ENCODE measurements around the gene YAE1.

Gene YAE1

DNA sequence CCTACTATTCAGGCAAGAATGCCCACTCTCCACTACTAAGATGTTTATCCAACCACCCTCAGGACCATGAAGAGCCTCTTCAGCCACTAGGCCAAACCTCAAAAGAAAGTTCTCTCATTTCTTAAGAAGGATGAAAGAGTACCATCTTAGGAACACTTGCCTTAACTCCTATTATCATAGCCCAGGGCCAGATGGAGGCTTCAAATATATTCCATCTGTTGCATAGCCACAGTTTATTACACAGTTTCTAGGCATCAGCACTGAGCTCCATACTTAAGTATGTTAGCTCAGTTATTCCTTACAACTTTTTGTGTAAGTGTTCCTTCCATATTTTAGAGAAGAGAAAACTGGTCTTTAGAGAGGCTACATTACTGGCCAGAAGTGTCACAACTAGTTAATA is 37.4 kb upstream of the YAE1 start:
- no peaks in the 10 kb centered on the region for H3K36me3 ChIP-seq (ENCODE audit: insufficient read depth, insufficient read length, low read length)
- TF ChIP-seq ZNF274 (IDR thresholded peaks at IDR 0.05; ENCODE audit: low read depth, low read length): no peak
- no peak for TF ChIP-seq YY1 (IDR thresholded peaks at IDR 0.05; ENCODE audit: insufficient read depth, insufficient read length)
- TF ChIP-seq SUZ12 (IDR thresholded peaks at IDR 0.05; ENCODE audit: extremely low read depth, insufficient read depth, insufficient read length): no peak
- no peaks in the 10 kb centered on the region for H3K4me1 ChIP-seq (ENCODE audit: insufficient read depth, insufficient read length)
- H3K9ac ChIP-seq (ENCODE audit: insufficient read length, low read depth): no peak overlapping the region
- no peak overlapping the region for H3K4me3 ChIP-seq (ENCODE audit: insufficient read length, low read depth)
- H3K9me3 ChIP-seq (ENCODE audit: insufficient read depth, low read length): no peaks in the 10 kb centered on the region
- DNase-seq (ENCODE audit: low read depth, low spot score): no peak
- no peaks in the 10 kb centered on the region for H3K27me3 ChIP-seq (ENCODE audit: insufficient read depth, insufficient read length)

DNA sequence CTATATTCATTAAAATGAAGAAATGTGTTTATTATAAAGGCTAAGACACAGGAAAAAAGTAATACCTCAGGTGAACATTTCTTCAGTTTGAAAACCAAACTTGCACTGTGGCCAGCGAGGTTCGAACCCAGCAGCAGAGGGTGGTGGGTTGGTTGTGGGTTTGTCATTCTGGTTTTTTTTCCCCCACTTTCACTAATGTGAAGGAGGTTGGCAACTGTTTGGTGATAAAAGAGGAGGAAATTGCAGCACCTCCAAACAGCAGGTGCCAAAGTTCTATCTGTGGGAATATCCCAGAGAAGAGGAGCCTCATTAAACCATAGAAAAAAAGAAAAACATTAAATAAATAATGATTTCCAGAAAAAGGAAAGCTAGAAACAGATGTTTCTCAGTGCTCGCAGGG is 36.6 kb upstream of the YAE1 start:
- DNase-seq (ENCODE audit: low read depth, low spot score): no peak
- H3K9ac ChIP-seq (ENCODE audit: insufficient read length, low read depth): no peak overlapping the region
- H3K36me3 ChIP-seq (ENCODE audit: insufficient read depth, insufficient read length, low read length): no peaks in the 10 kb centered on the region
- no peak overlapping the region for H3K4me3 ChIP-seq (ENCODE audit: insufficient read length, low read depth)
- no peaks in the 10 kb centered on the region for H3K4me1 ChIP-seq (ENCODE audit: insufficient read depth, insufficient read length)
- TF ChIP-seq ZNF274 (IDR thresholded peaks at IDR 0.05; ENCODE audit: low read depth, low read length): no peak
- TF ChIP-seq YY1 (IDR thresholded peaks at IDR 0.05; ENCODE audit: insufficient read depth, insufficient read length): no peak
- no peak for TF ChIP-seq SUZ12 (IDR thresholded peaks at IDR 0.05; ENCODE audit: extremely low read depth, insufficient read depth, insufficient read length)
- H3K27me3 ChIP-seq (ENCODE audit: insufficient read depth, insufficient read length): no peaks in the 10 kb centered on the region
- no peaks in the 10 kb centered on the region for H3K9me3 ChIP-seq (ENCODE audit: insufficient read depth, low read length)

DNA sequence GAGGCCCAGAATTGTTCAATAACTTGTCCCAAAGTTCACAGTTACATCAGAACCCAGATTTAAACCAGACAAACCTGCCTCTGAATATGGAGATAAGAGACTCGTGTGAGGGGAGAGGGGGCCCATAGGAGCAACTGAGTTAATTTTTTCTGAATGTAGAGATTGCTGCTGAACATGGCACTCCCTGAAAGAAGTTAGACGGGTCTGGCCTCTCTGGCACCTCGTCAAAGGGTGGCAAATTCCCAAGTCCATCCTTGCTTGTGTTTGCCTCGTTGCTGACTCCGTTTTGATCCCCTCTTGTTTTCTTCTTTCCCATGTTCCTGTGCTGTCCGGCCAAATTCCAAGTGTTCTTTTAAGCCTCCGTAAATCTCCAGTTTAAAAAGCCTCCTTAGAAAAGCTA is 35.2 kb upstream of the YAE1 start:
- no peak for TF ChIP-seq YY1 (IDR thresholded peaks at IDR 0.05; ENCODE audit: insufficient read depth, insufficient read length)
- TF ChIP-seq ZNF274 (IDR thresholded peaks at IDR 0.05; ENCODE audit: low read depth, low read length): no peak
- TF ChIP-seq SUZ12 (IDR thresholded peaks at IDR 0.05; ENCODE audit: extremely low read depth, insufficient read depth, insufficient read length): no peak
- no peaks in the 10 kb centered on the region for H3K9me3 ChIP-seq (ENCODE audit: insufficient read depth, low read length)
- no peaks in the 10 kb centered on the region for H3K27me3 ChIP-seq (ENCODE audit: insufficient read depth, insufficient read length)
- H3K4me3 ChIP-seq (ENCODE audit: insufficient read length, low read depth): no peak overlapping the region
- H3K36me3 ChIP-seq (ENCODE audit: insufficient read depth, insufficient read length, low read length): no peaks in the 10 kb centered on the region
- no peak overlapping the region for H3K9ac ChIP-seq (ENCODE audit: insufficient read length, low read depth)
- H3K4me1 ChIP-seq (ENCODE audit: insufficient read depth, insufficient read length): no peaks in the 10 kb centered on the region
- DNase-seq (ENCODE audit: low read depth, low spot score): no peak

DNA sequence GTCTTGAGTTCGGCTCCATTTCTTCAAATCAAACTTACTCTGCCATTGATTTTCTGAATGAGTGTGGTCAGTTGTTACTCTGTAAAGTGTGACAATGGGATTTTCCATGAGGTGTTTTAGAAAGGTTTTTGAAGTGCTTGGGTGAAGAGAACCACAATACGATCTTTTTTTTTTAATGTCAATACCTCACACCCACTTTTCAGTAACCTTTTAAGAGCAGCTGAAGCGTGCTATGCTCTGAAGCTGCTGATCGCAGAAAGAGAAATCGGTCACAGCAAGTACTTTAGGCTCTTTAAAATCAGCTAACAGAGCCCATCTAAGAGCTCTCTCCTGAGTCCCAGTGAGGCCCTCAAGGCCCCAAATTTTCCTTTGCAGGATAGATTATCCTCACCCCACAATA is 34.4 kb upstream of the YAE1 start:
- no peaks in the 10 kb centered on the region for H3K27me3 ChIP-seq (ENCODE audit: insufficient read depth, insufficient read length)
- DNase-seq (ENCODE audit: low read depth, low spot score): no peak
- no peak overlapping the region for H3K4me3 ChIP-seq (ENCODE audit: insufficient read length, low read depth)
- H3K9ac ChIP-seq (ENCODE audit: insufficient read length, low read depth): no peak overlapping the region
- H3K9me3 ChIP-seq (ENCODE audit: insufficient read depth, low read length): no peaks in the 10 kb centered on the region
- no peak for TF ChIP-seq YY1 (IDR thresholded peaks at IDR 0.05; ENCODE audit: insufficient read depth, insufficient read length)
- no peak for TF ChIP-seq ZNF274 (IDR thresholded peaks at IDR 0.05; ENCODE audit: low read depth, low read length)
- TF ChIP-seq SUZ12 (IDR thresholded peaks at IDR 0.05; ENCODE audit: extremely low read depth, insufficient read depth, insufficient read length): no peak
- H3K4me1 ChIP-seq (ENCODE audit: insufficient read depth, insufficient read length): no peaks in the 10 kb centered on the region
- H3K36me3 ChIP-seq (ENCODE audit: insufficient read depth, insufficient read length, low read length): no peaks in the 10 kb centered on the region

DNA sequence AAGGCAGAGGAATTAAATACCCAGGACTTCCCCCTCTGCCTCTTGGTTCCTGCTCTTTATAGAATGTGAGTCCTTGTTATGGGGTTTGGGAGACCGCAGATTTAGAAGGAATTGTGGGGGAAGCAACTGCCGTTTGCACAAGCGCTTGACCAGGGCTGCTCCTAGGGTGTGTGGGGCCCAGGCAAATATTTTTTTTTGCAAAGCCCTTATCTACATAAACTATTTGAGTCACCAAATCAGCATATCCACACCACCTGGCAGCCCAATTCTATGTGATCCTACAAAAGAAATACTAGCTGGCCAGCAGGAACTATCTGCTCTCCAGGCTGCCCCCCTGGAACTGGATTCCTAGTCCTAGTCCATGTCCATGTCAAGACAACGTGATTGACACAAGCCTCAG is 33.4 kb upstream of the YAE1 start:
- no peaks in the 10 kb centered on the region for H3K4me1 ChIP-seq (ENCODE audit: insufficient read depth, insufficient read length)
- TF ChIP-seq ZNF274 (IDR thresholded peaks at IDR 0.05; ENCODE audit: low read depth, low read length): no peak
- TF ChIP-seq YY1 (IDR thresholded peaks at IDR 0.05; ENCODE audit: insufficient read depth, insufficient read length): no peak
- no peak for TF ChIP-seq SUZ12 (IDR thresholded peaks at IDR 0.05; ENCODE audit: extremely low read depth, insufficient read depth, insufficient read length)
- no peak overlapping the region for H3K9ac ChIP-seq (ENCODE audit: insufficient read length, low read depth)
- no peak for DNase-seq (ENCODE audit: low read depth, low spot score)
- no peak overlapping the region for H3K4me3 ChIP-seq (ENCODE audit: insufficient read length, low read depth)
- H3K9me3 ChIP-seq (ENCODE audit: insufficient read depth, low read length): no peaks in the 10 kb centered on the region
- H3K36me3 ChIP-seq (ENCODE audit: insufficient read depth, insufficient read length, low read length): no peaks in the 10 kb centered on the region
- H3K27me3 ChIP-seq (ENCODE audit: insufficient read depth, insufficient read length): no peaks in the 10 kb centered on the region

DNA sequence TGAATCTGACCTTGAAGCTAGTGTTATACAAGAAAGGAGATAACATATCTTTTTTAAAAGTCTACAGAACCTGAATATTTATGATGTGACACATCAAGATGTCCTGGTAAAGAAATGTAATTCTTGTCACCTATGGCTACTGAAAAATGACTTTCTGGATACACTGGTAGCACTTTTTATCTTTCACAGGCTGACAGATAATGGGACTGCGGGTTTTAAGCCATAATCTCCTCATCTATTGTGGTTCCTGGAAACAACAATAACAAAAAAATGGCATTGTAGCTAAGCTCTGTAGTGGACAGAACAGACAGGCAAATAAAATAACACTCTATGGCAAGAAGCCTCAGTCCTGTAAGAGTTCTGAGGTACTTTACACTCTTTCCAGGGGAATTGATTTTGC is 31.6 kb upstream of the YAE1 start:
- H3K9ac ChIP-seq (ENCODE audit: insufficient read length, low read depth): no peak overlapping the region
- TF ChIP-seq SUZ12 (IDR thresholded peaks at IDR 0.05; ENCODE audit: extremely low read depth, insufficient read depth, insufficient read length) (no peak), ZNF274 (IDR thresholded peaks at IDR 0.05; ENCODE audit: low read depth, low read length) (no peak), YY1 (IDR thresholded peaks at IDR 0.05; ENCODE audit: insufficient read depth, insufficient read length) (no peak)
- no peaks in the 10 kb centered on the region for H3K9me3 ChIP-seq (ENCODE audit: insufficient read depth, low read length)
- DNase-seq (ENCODE audit: low read depth, low spot score): no peak
- no peaks in the 10 kb centered on the region for H3K27me3 ChIP-seq (ENCODE audit: insufficient read depth, insufficient read length)
- H3K4me1 ChIP-seq (ENCODE audit: insufficient read depth, insufficient read length): no peaks in the 10 kb centered on the region
- no peak overlapping the region for H3K4me3 ChIP-seq (ENCODE audit: insufficient read length, low read depth)
- H3K36me3 ChIP-seq (ENCODE audit: insufficient read depth, insufficient read length, low read length): no peaks in the 10 kb centered on the region

DNA sequence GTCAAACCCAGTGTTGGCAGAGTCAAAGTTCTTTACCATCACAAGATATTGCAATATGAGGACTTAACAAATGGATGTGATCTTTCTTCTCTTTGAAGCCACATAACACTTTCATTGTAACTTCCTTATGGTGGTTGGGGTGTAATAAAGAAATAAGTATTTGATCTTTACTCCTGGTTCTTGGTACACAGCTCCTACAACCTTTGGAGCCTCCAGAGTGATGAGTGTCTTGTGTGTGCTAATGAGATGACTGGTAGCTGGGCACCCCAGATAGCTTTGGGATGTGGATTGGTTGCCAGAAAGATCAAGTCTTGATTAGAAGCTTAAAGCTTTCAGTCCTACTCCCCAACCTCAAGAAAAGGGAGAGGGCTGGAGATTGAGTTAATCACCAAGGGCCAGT is 31.1 kb upstream of the YAE1 start:
- H3K9me3 ChIP-seq (ENCODE audit: insufficient read depth, low read length): no peaks in the 10 kb centered on the region
- DNase-seq (ENCODE audit: low read depth, low spot score): no peak
- no peaks in the 10 kb centered on the region for H3K36me3 ChIP-seq (ENCODE audit: insufficient read depth, insufficient read length, low read length)
- no peaks in the 10 kb centered on the region for H3K27me3 ChIP-seq (ENCODE audit: insufficient read depth, insufficient read length)
- no peak overlapping the region for H3K4me3 ChIP-seq (ENCODE audit: insufficient read length, low read depth)
- TF ChIP-seq ZNF274 (IDR thresholded peaks at IDR 0.05; ENCODE audit: low read depth, low read length) (no peak), SUZ12 (IDR thresholded peaks at IDR 0.05; ENCODE audit: extremely low read depth, insufficient read depth, insufficient read length) (no peak), YY1 (IDR thresholded peaks at IDR 0.05; ENCODE audit: insufficient read depth, insufficient read length) (no peak)
- H3K4me1 ChIP-seq (ENCODE audit: insufficient read depth, insufficient read length): peaks cover 3% of the 10 kb centered on the region
- no peak overlapping the region for H3K9ac ChIP-seq (ENCODE audit: insufficient read length, low read depth)

DNA sequence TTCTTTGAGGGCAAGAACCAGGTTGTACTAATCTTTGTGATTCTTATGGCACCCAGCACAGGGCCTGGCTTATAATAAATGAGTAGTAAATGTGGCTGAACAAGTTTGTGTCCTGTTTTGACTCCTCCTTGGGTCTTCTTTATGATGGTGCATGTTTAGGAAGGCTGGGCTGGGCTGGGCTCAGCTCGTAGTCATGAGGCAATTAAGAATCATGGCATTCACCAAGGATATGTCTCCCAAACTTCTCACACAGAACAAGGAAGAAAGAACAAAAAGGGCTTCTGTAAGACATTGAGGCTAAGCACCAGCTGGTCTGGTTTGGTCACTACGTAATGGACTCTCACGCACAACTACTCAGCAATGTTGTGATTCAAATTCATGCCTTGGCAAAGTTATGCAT is 30.5 kb upstream of the YAE1 start:
- H3K9ac ChIP-seq (ENCODE audit: insufficient read length, low read depth): no peak overlapping the region
- DNase-seq (ENCODE audit: low read depth, low spot score): no peak
- H3K4me1 ChIP-seq (ENCODE audit: insufficient read depth, insufficient read length): peaks cover 3% of the 10 kb centered on the region
- H3K36me3 ChIP-seq (ENCODE audit: insufficient read depth, insufficient read length, low read length): no peaks in the 10 kb centered on the region
- no peaks in the 10 kb centered on the region for H3K27me3 ChIP-seq (ENCODE audit: insufficient read depth, insufficient read length)
- TF ChIP-seq YY1 (IDR thresholded peaks at IDR 0.05; ENCODE audit: insufficient read depth, insufficient read length) (no peak), ZNF274 (IDR thresholded peaks at IDR 0.05; ENCODE audit: low read depth, low read length) (no peak), SUZ12 (IDR thresholded peaks at IDR 0.05; ENCODE audit: extremely low read depth, insufficient read depth, insufficient read length) (no peak)
- H3K9me3 ChIP-seq (ENCODE audit: insufficient read depth, low read length): no peaks in the 10 kb centered on the region
- H3K4me3 ChIP-seq (ENCODE audit: insufficient read length, low read depth): no peak overlapping the region
